Ovary (tissue), 9 donors: ENCODE measurements around the gene MRPL55. TPM values are rescaled to one million over a fixed set of nuclear protein-coding genes. Genes with fewer than 3 reads are reported as not detected.

Experiments used
- DNase-seq, 5 donors: peaks; one replicate each; pipeline ENCODE4 v3.0.0-alpha.2; 2019 to 2020
- H3K27ac ChIP-seq, 2 donors: fragments of 200-600 bp; one replicate each; pipeline versions ENCODE4 v1.5.1 to v1.8.0; 2019 to 2022
- H3K27me3 ChIP-seq: fragments of 200-600 bp; one replicate; pipeline ENCODE4 v1.8.0; 2022
- H3K36me3 ChIP-seq: fragments of 200-600 bp; sonication (generic); one replicate; pipeline ENCODE4 v1.5.1; 2019
- H3K4me1 ChIP-seq: one replicate; pipeline ENCODE4 v1.8.1; 2013; ENCODE audit warnings: mild to moderate bottlenecking, moderate library complexity; ENCODE audit not compliant: insufficient read depth
- H3K4me3 ChIP-seq: fragments of 200-600 bp; sonication (generic); one replicate; pipeline ENCODE4 v1.5.1; 2017
- H3K9me3 ChIP-seq, 2 donors: fragments of 200-600 bp in 1 of 2; sonication (generic) in 1 of 2; one replicate each; pipeline versions ENCODE4 v1.5.1 to v1.8.1; 2013 to 2019; ENCODE audit warnings: mild to moderate bottlenecking in 1 of 2, moderate library complexity in 1 of 2
- EP300 ChIP-seq: sonication (generic); formaldehyde crosslinking; IDR thresholded peaks from one replicate; pipeline ENCODE4 v1.6.1; 2017; ENCODE audit warnings: antibody characterized with exemption
- POLR2A ChIP-seq: fragments of 450-650 bp; IDR thresholded peaks from one replicate; pipeline ENCODE4 v1.6.1; 2017; ENCODE audit warnings: antibody characterized with exemption, mild to moderate bottlenecking, moderate library complexity
- WGBS, 3 donors: extraction: QIAGEN DNeasy Blood & Tissue Kit in 1 of 3; methylation state at CpG; one replicate each; pipeline versions ENCODE4 v1.1.5 to v1.1.7; 2013 to 2017; 5-methylcytosine and 5-hydroxymethylcytosine counted together
- intact Hi-C, 4 donors: fragments of 100-400 bp; cut with DNase I; formaldehyde crosslinking; loops; one replicate each; pipeline versions ENCODE4 v1.11.0 to v1.15.1; 2022 to 2023
- polyA plus RNA-seq, 2 donors: library from polyadenylated mRNA; stranded (reverse); fragments of 200-250 nt in 1 of 2; fragments of 350-450 nt in 1 of 2; fragmentation: Illumina TruSeq in 1 of 2; extraction: RNeasy Lipid Tissue Mini Kit (QIAGEN cat#74804) in 1 of 2; gene quantifications; one replicate each; pipeline ENCODE4 v1.2.3, GENCODE V29; 2013 to 2014
- total RNA-seq, 7 donors: library from RNA; depleted of rRNA in 2 of 7; stranded (reverse); fragments of >200 nt in 2 of 7; fragmentation: NEBNext Ultra II Directional in 3 of 7; extraction: Animal tissue kit (Norgen Biotek cat#: 25700) in 3 of 7; gene quantifications; one replicate each; pipeline versions ENCODE4 v1.1.0 to v1.2.4, GENCODE V29; 2016 to 2023
- TF ChIP-seq, protein P1 (sequence below), 3 donors: fragments of 450-650 bp in 2 of 3; fragments of 200-600 bp in 1 of 3; IDR thresholded peaks; one replicate each; pipeline versions ENCODE4 v1.5.1 to v1.8.0; 2016 to 2022; ENCODE audit warnings: antibody characterized with exemption in 3 of 3, mild to moderate bottlenecking in 1 of 3
- donor health status: DM: no; HTN: no; CAD: no; lungs with moderate emphysema.
- donor health status: DM: no; HTN: no; CAD: no.
- donor health status: Bipolar disorder and iron deficiency.
- donor health status: DM: yes; HTN: yes; CAD: no.
- donor health status: DM: no; HTN: no; CAD: no.
- donor health status: DM: yes; HTN: yes; CAD: no.

The MRPL55 gene
- total and polyA plus RNA-seq, 9 donors, result 14.6 to 98.5 (median 43.3) TPM

DNA sequence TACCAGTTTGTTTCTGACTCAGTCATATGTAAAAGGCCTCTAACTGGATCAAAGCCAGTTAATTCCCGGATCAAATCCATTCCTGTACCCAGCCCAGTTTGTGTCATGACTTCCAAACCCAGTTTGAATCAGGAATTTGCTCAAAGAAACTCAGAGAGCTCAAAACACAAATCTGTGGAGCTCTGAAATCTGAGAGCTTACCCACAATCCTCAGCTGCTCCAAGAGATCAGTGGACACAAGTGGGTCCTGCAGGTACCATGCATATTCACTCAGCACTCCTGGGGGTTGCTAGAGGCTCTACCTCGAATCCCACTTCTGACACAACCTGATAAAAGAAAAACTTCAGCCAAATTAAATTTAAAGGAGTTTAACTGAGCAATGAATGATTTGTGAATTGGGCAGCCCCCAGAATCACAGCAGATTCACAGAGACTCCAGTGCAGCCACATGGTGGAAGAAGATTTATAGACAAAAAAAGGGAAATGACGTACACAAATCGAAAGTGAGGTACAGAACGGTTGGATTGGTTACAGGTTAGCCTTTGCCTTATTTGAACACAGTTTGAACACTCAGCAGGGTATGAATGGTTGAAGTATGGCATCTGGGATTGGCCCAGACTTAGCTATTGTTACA lies 11.9 kb upstream of the MRPL55 start:
- WGBS, 3 donors, result 70 to 73% (median 72%) methylated on average over 5 of the region's 5 CpGs
- intact Hi-C loops, result no loop called here

DNA sequence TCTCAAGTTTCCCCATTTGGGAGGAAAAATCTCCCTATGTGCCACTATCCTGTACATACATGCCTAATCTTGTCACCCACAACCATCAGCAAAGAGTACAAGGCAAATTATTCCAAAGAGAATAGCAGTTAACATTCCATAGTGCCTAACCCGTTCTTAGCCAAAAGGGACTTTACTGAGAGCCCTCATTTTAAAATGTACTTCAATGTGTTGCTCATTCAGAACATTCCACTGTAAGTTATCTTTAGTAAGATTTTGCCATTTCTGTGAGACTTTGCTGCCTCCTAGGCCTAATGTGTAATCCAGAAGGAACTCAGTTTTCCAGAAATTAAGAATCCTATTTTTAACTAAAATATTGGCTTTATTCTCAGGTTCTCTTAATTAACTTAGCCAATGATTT lies 11.3 kb upstream of the MRPL55 start:
- TF ChIP-seq POLR2A (no peak), EP300 (no peak)
- TF ChIP-seq, protein P1, sequence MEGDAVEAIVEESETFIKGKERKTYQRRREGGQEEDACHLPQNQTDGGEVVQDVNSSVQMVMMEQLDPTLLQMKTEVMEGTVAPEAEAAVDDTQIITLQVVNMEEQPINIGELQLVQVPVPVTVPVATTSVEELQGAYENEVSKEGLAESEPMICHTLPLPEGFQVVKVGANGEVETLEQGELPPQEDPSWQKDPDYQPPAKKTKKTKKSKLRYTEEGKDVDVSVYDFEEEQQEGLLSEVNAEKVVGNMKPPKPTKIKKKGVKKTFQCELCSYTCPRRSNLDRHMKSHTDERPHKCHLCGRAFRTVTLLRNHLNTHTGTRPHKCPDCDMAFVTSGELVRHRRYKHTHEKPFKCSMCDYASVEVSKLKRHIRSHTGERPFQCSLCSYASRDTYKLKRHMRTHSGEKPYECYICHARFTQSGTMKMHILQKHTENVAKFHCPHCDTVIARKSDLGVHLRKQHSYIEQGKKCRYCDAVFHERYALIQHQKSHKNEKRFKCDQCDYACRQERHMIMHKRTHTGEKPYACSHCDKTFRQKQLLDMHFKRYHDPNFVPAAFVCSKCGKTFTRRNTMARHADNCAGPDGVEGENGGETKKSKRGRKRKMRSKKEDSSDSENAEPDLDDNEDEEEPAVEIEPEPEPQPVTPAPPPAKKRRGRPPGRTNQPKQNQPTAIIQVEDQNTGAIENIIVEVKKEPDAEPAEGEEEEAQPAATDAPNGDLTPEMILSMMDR (IDR thresholded peaks at IDR 0.05), result no peak
- Histone ChIP-seq H3K27me3 (no peaks in the 10 kb centered on the region), H3K9me3 (no peaks in the 10 kb centered on the region), H3K27ac (no peak overlapping the region), H3K4me1 (no peaks in the 10 kb centered on the region), H3K4me3 (no peak overlapping the region), H3K36me3 (no peaks in the 10 kb centered on the region)
- no peak for DNase-seq
- intact Hi-C loops, result no loop called here
- 41 to 59% (median 59%) methylated on average over 1 of the region's 1 CpG for WGBS, 3 donors

More for the DNA sequence above, 11.9 kb upstream of the MRPL55 start:
- Histone ChIP-seq H3K36me3 (no peaks in the 10 kb centered on the region), H3K4me3 (no peak overlapping the region), H3K9me3 (no peaks in the 10 kb centered on the region), H3K4me1 (no peaks in the 10 kb centered on the region), H3K27ac (no peak overlapping the region), H3K27me3 (no peaks in the 10 kb centered on the region)
- DNase-seq, result no peak
- no peak for TF ChIP-seq POLR2A
- TF ChIP-seq, protein P1 (IDR thresholded peaks at IDR 0.05), result no peak

DNA sequence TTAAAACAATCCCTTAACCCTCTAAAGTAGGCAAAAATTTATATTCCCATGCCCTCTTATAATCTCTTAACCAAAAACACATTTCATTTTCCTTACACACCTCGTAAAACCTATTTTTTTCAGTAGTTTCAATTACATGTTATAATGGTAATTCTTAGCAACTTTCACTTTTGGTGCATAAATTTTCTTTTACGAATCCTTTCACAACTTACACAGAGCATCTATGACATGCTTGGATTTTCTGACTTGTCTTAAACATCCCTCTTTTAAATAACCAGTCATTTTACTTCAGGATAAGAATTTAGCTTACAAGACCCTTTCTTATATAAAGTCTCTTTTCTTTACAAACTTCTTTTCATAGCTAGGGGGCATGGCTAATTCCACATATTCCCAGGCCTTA lies 8.9 kb upstream of the MRPL55 start:
- no peaks in the 10 kb centered on the region for H3K36me3 ChIP-seq
- H3K9me3 ChIP-seq, result no peaks in the 10 kb centered on the region
- H3K4me1 ChIP-seq, result no peaks in the 10 kb centered on the region
- no peak for DNase-seq
- intact Hi-C loops, result no loop called here
- TF ChIP-seq EP300, result no peak
- TF ChIP-seq, protein P1 (IDR thresholded peaks at IDR 0.05), result no peak
- TF ChIP-seq POLR2A, result no peak
- 75 to 83% (median 81%) methylated on average over 2 of the region's 2 CpGs for WGBS, 3 donors
- no peaks in the 10 kb centered on the region for H3K27me3 ChIP-seq
- no peak overlapping the region for H3K4me3 ChIP-seq
- no peak overlapping the region for H3K27ac ChIP-seq

DNA sequence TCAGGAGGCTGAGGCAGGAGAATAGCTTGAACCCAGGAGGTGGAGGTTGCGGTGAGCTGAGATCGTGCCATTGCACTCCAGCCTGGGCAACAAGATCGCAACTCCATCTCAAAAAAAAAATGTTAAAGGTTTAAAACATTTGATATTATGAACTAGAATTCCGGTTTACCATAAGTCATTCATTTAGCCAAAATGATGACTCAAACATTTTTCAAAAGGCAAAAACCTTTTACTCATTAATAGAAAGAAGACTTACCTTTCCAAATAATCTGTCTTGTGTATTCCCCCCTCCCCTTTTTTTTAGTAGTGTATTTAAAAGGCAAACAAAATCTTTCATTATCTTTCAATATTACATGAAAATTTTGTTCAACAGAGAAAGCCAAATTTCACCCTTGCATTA lies 8.2 kb upstream of the MRPL55 start:
- no peak for TF ChIP-seq EP300
- TF ChIP-seq POLR2A, result no peak
- TF ChIP-seq, protein P1 (IDR thresholded peaks at IDR 0.05), result no peak
- H3K4me3 ChIP-seq, result no peak overlapping the region
- DNase-seq, result no peak
- WGBS, 3 donors, result 96 to 98% (median 96%) methylated on average over 4 of the region's 4 CpGs
- H3K4me1 ChIP-seq, result no peaks in the 10 kb centered on the region
- intact Hi-C loops, result no loop called here
- H3K27ac ChIP-seq, result no peak overlapping the region
- H3K27me3 ChIP-seq, result no peaks in the 10 kb centered on the region
- H3K9me3 ChIP-seq, result no peaks in the 10 kb centered on the region
- no peaks in the 10 kb centered on the region for H3K36me3 ChIP-seq
